A549 (cell line): ENCODE results near the gene TTC31.

Experiments
- ESRRA ChIP-seq: fragments of 150-350 bp; IDR thresholded peaks from 2 replicates; pipeline ENCODE4 v1.6.1; 2014; ENCODE audit warnings: mild to moderate bottlenecking, low read length, borderline replicate concordance
- NFE2L2 ChIP-seq: fragments of 150-350 bp; conservative IDR thresholded peaks from 2 replicates; pipeline ENCODE4 v1.6.1; 2014; ENCODE audit warnings: low read length
- RAD21 ChIP-seq, 2 experiments: fragments of >200 bp in 1 of 2; sonication (Bioruptor Twin) in 1 of 2; formaldehyde crosslinking in 1 of 2; IDR thresholded peaks in 1 of 2; conservative IDR thresholded peaks in 1 of 2; 2 replicates in 1 of 2; 3 replicates in 1 of 2; pipeline ENCODE4 v1.6.1; 2012 to 2018; ENCODE audit warnings: inconsistent platforms in 1 of 2

DNA sequence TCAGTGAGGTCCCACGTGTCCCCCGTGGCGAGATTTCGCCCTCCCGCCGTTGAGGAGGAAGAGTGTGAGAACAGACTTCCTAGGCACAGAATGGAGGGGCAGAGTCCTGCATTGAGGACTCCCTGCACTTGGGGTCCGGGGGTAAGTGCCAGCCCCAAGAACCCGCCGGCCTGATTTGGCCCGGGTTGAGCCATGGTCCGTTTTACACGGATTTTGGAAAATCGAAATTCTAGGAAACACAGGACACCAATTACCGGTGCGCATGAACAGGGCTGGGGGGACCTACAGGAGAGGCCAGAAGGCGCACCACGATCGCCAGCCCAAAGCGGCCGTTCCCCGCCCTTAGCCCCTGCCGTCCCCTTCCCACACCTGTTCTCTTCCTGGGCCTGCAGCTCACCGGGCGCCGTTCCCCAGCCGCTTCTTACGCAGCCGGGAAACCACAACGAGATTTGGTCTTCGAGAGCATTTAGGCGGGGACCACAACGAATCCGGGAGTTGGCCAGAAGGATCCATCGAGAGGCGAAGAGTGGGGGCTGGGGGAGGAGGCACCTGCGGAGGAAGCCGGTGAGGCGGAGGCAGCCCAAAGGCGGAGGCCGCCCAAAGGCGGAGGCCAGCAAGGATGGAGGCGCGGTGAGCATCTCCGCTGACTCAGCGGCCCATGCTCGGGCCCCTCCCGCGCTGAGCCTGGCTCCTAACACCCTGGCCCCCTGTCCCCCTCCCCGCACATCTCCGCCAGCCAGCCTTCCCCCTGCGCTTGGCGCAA, 30.9 kb downstream of the TTC31 start:
- TF ChIP-seq NFE2L2 (no peak), RAD21 (conservative IDR thresholded peaks at IDR 0.05 in 1 of 2, IDR thresholded peaks at IDR 0.05 in 1 of 2) (no peak), ESRRA (no peak)
